ENCODE data around the gene ZDHHC20.

GRCh38 chr13:21445759-21446158, 13.3 kb downstream of the ZDHHC20 start:
- TF ChIP-seq CTCF (conservative IDR thresholded peaks at IDR 0.05; ENCODE audit: low read depth, low read length) (no peak), EZH2 (IDR thresholded peaks at IDR 0.05; ENCODE audit: low read length, unreplicated experiment) (no peak), EZH2phosphoT487 (IDR thresholded peaks at IDR 0.05; ENCODE audit: borderline replicate concordance, low read length) (no peak)
